Kasumi-1 (cell line): ENCODE data around the gene MRPL44.
"Not testable (repeated sequence)": the region's sequence is repeated elsewhere in the genome, so short reads cannot be mapped to it uniquely, and the experiment has no call there.

Experiments used
- DNase-seq, 2 experiments: peaks; one replicate each; lab custom pipeline; 2025; lab: John Stamatoyannopoulos, UW

MRPL44 gene

DNA sequence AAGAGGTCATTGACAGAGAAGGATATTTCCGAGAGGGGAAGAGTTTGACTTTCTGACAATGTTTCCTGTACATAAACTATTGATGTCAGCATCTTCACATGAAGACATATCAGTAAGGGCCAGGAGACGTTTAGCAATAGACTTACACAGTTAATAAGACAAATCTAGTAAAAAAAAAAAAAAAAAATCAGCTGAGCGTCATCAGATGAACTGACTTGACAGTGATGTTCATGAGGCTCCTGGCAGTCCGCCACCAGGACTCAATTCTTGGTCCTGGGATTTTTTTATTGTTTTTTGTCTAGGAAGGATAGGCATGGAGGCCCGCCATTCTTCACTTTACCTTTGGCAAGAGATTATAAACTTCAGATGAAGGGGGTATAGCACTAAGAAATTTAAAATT lies 14.5 kb downstream of the MRPL44 start:
- no peak for DNase-seq

DNA sequence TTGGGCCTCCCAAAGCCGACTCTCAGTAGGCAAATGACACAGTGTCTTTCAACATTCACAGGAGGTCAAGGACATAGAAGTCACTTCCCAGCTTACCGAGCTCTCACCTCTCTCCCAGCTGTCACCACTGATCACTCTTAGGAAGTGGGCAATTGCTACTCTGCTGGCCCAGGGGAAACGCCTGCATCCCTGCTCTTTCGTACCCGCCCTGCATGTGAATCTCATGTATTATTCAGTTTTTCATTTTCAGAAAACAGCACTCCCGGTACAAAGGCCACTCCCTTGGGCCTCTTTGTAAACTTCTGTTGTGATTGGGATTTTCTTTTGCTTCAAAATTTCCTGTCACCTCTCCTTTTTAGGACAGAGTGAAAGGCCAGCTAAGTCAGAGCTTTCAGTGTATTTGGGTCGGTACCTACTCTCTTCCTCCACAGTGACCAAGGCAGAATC lies 15.4 kb downstream of the MRPL44 start:
- no peak for DNase-seq

DNA sequence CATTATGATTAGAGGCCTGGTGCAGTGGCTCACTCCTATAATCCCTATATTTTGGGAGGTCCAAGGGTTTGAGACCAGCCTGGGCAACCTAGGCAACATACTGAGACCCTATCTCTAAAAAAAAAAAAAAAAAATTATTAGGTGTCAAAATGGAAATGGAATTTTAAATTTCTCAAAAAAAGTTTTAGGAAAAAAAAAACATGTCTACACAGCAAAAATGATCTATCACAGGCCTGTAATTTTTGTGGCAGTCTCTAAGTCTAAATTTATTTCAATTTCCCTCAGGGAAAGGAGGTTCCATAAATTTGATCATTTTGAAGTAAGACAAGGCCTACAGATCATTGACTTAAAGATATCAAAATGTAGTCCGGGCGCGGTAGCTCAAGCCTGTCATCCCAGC lies 16.3 kb downstream of the MRPL44 start:
- DNase-seq: no peak

- no peak for DNase-seq
These were observed 19.5 kb downstream of the MRPL44 start for GRCh38 chr2:223976635-223977226.

DNA sequence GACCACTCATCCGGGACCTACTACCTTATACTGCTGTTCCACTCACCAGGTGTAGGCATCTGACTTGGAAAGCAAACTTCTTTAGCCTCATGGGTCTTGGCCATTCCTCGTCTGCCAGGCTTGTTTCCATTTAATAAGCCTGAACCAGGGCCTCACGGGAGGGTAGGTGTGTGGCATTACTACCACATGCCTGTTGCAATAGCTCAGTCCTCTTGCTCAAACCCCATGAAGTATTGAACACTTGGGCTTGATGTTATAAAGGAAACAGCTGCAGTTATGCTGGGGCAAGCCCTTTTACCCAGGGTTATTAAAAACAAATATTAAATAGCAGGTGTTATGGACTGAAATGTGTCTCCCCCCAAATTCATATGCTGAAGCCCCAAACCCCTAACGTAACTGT lies 21.2 kb downstream of the MRPL44 start:
- DNase-seq: no peak

DNA sequence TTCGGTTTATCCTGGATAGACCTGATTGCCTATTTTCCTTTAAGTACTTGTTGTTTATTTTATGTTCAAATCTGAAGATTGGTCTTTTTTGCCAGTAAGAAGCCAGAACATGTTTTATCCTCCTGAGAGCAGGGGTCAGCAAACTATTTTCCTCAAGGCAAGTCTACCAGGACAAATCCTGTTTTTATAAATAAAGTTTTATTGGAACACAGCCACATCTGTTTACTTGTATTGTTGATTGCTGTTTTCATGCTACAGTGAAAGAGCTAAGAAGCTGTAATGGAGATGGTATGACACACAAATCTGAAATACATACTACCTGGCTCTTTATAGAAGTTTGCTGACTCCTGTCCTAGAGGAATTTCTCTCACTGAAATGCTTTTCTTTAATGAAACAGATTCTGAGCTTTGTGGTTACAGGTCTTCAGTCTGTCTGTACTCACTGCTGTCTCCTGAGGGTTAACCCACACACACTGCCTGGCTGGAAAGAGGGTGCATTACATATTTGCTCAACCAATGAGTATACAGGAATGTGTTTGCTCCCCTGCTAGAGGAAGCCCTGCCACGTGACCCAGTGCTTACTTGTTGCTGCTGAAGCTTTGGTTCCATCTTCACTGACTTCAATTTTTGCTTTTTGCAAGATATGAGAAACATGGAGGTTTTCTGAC lies 22.6 kb downstream of the MRPL44 start:
- DNase-seq: no peak

DNA sequence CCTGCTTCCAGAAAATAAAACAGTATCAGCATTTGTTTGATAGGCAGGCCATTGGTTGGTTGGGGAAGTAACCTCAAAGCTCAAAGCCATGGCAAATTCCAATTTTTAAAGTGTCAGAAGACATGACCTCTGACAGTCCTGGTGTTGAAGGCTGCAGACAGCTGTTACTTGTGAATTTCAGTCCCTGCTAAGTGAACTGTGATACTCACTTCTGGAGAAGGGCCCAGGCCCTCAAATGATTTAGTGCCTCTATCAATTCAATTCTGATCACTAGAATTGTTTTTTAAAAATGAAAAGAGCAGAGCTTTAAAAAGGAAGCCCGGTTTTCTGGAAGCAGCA lies 23.1 kb downstream of the MRPL44 start:
- DNase-seq: no peak

DNA sequence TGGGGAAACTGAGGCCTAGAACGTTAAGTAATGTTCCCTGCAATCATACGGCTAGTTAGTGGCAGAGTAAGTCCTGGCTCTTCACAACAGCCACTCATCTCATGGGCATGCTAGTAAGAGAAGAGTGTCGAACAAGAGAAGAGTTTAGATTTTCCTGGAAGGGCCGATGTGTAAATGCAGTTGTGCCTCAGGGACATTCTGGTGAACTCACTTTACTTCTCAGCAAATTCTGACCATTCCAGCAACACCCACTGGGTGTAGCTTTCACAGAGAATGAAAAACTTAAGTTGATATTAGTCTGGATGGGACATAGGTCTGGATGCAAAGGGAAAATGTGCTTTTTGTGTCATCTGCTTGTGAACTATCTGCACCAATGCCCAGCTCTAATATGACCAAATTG lies 23.5 kb downstream of the MRPL44 start:
- no peak for DNase-seq

DNA sequence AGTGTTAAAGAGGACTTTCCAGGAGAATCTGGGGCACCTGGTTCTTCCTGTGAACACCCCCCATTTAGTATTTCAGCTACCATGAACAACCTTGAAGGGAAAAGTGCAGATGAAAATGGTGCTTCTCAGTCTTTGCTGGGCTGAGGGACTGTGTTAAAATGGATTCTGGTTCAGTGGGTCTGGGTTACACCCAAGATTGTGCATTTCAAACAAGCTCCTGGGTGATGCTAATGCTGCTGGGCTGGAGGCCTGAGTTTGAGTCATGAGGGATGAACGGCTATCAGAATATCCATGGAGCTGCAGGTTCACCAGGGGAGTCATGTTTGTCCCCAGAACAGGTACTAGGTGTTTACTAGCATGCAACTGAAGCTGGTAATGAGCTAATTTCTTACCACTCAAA lies 24.0 kb downstream of the MRPL44 start:
- DNase-seq: no peak

DNA sequence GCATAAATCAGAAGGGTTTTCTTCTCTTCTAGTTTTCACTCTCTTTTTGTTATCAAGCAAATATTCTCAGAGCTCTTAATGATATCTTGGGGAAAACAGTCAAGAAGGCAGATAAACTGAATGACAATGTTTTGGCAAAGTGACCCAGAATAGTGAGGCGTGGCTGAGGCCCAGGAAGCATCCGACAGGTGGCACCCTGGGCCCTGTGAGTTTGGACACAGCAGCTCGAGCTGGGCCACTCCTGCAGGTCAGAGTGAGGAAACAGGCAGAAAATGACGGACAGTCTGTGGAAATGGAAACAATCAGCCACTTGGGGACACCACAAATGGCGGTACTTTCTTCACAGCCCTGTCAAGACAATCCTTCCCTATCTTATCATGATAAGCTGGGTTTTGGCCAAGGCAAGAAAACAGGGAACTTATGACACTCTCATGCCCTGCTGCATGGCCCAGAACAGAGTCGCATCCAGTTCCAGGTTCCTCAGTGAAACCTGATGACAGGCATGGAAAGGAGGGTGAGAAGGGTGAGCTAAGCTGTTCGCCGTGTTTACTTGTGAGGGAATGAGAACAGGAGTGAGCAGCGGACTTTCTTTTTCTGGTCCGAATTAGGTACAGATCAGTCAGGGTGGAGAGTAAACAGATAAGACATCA lies 32.1 kb downstream of the MRPL44 start:
- DNase-seq: no peak

DNA sequence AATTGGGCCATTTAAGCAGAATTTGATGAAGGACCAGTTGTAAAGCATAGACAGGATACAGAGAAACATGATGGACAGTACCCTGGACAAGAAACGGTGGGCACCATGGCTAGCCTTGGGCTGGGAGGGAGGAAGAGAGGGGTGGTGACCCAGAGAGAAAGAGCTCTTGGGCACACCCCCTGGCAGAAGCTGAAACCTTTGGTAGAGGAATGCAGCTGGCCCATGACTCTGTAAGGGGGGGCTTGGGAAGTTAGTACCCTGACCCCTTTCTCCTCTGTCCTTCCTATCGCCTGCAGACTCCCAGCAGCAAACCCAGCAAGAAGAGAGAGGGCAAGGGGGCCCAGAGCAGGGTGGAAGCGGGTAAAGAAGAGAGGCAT lies 32.6 kb downstream of the MRPL44 start:
- DNase-seq: no peak

DNA sequence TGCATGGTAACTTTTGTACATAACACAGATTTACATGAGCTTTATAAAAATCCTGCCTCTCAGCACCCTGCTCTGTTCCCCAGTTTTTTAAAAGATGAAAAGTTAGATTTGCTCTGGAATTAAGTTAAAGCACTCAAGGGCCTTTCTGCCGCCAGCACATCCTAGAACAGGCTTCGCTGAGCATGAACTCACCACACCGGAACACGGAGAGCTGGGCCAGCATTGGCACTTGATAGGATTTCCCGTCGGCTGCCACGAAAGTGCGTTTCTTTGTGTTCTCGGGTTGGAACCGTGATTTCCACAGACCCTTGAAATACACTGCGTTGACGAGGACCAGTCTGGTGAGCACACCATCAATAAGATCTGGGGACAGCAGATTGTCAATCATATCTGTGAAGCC lies 34.3 kb downstream of the MRPL44 start:
- no peak for DNase-seq

GRCh38 chr2:223993634-223994232 lies 36.5 kb downstream of the MRPL44 start:
- peak; percentile 39 to 58 for DNase-seq

DNA sequence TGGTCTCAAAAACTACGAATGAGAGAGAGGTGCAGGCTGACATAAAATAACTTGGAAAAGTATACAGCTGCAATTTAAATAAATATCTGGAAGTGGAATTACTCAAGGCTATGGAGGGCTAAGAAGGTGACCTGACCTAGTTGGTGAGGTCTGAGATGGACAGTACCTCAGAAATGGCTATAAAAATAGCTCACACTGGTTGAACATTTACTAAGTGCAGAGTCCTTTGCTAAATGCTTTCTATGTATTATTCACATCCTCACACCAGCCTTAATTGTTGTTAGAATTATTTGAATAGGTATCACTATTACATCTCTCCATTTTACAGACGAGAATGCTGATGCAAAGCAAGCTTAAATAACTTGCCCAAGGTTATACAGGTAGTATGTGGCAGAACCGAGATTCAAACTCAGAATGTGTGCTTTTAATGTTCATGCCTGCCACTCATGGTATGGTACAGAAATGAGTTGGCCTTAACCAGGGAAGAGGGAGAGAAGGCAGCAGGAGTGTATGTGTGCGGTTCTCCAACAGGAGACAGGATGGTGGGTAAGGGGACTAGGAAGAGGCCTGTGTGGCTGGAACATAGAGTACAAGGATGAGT lies 37.4 kb downstream of the MRPL44 start:
- no peak for DNase-seq

GRCh38 chr2:223995569-223995968 lies 38.3 kb downstream of the MRPL44 start:
- DNase-seq: no peak

GRCh38 chr2:223996391-223996790 lies 39.1 kb downstream of the MRPL44 start:
- DNase-seq: no peak

DNA sequence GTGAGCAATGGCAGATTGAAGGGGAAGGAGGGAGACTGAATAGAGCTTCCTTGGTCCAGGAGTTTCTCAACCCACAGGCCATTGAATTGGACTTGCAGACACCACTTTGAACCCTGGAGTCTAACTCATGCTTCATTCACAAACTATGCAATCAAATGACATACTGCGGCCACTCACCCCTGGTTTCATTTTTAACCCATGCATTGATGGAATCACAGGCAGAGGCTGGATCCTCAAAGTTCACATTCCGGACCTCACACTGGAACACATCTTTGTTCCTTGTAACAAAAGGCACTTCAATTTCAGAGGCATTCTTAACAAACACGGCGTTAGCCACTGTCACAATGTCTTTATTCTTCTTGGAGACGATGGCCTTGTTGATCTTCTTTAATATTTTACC lies 40.7 kb downstream of the MRPL44 start:
- no peak for DNase-seq

GRCh38 chr2:223998948-223999347 lies 41.7 kb downstream of the MRPL44 start:
- no peak for DNase-seq

- DNase-seq: no peak
These were observed 42.6 kb downstream of the MRPL44 start for GRCh38 chr2:223999862-224000261.

DNA sequence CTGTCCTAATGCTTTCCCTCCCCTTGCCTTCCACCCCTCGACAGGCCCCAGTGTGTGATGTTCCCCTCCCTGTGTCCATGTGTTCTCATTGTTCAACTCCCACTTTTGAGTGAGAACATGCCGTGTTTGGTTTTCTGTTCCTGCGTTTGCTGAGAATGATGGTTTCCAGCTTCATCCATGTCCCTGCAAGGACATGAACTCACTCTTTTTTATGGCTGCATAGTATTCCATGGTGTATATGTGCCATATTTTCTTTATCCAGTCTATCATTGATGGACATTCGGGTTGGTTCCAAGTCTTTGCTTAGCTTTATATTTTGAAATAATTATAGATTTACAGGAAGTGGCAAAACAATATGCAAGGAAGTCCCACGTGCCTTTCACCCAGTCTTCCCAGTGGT lies 43.4 kb downstream of the MRPL44 start:
- not testable (repeated sequence) for DNase-seq

DNA sequence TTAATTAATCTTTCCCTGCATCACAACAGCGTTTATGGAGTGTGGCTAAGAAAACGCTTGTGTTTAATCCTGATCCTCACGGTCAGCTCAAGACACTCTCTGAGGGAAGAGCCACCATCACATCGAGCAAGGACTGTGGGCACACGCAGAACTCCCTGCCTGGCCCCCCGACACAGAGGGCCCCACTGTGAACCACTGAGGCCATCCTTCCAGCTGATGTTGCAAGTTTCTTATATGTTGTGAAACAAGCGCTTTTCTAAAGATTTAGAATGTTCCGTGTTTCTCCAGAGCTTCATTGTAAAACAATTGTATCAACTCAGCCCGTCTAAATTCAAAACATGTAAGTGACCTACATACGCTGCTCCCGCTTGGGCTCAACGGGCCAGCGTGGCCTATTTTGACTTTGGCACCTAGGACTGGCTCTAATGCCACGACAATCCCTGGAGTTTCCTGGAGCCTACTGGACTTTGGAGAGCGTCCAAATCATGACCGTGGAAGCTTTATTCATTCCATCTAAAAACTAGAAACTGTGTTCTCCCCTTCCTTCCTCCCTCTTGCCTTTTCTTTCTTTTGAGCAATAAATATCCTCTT lies 46.9 kb downstream of the MRPL44 start:
- DNase-seq: no peak

GRCh38 chr2:224008702-224009261 lies 51.5 kb downstream of the MRPL44 start:
- DNase-seq: no peak
